Lower leg skin (tissue), 4 donors: ENCODE measurements around the gene MINK1. TPM values are rescaled to one million over a fixed set of nuclear protein-coding genes. Genes with fewer than 3 reads are reported as not detected.

Experiments used
- DNase-seq, 2 donors: peaks; one replicate each; pipeline ENCODE4 v3.0.0-alpha.2; 2019; ENCODE audit warnings: low spot score in 2 of 2
- H3K4me3 ChIP-seq: fragments of 200-600 bp; sonication (generic); 2 replicates; pipeline ENCODE4 v1.5.1; 2017; ENCODE audit warnings: mild to moderate bottlenecking, low read depth; ENCODE audit not compliant: poor library complexity, severe bottlenecking
- POLR2A ChIP-seq, 2 donors: fragments of 450-650 bp; IDR thresholded peaks; one replicate each; pipeline ENCODE4 v1.6.1; 2016 to 2017; ENCODE audit warnings: antibody characterized with exemption in 2 of 2, mild to moderate bottlenecking in 1 of 2, moderate library complexity in 1 of 2
- WGBS, 2 donors: methylation state at CpG; one replicate each; pipeline ENCODE4 v1.1.5; 2018; 5-methylcytosine and 5-hydroxymethylcytosine counted together
- intact Hi-C: fragments of 100-400 bp; cut with DNase I; formaldehyde crosslinking; loops from one replicate; pipeline ENCODE4 v1.15.0; 2023; ENCODE audit warnings: low total_unique reads
- total RNA-seq, 4 donors: library from RNA; depleted of rRNA; stranded (reverse); fragments of >200 nt; gene quantifications; one replicate each; pipeline ENCODE4 v1.1.0, GENCODE V29; 2016
- TF ChIP-seq, protein P1 (sequence below), 3 donors: fragments of 450-650 bp; IDR thresholded peaks; one replicate each; pipeline ENCODE4 v1.5.1; 2016; ENCODE audit warnings: antibody characterized with exemption in 3 of 3, mild to moderate bottlenecking in 3 of 3, moderate library complexity in 2 of 3

Gene MINK1
- total RNA-seq, 4 donors from 2014 or later: 128 to 208 (median 140) TPM

DNA sequence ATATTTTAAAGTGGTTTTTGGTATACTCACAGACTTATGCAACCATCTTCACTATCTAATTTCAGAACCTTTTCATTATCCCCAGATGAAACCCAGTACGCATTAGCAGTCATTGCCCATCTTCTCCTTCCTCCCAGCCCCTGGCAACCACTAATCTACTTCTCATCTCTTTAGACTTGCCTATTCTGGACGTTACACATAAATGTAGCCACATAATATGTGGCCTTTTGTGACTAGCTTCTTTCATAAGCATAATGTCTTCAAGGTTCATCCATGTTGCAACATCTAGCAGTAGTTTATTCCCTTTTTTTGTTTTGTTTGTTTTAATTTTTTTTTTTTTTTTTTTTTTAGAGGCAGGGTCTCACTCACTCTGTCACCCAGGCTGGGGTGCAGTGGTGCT lies 37.7 kb downstream of the MINK1 start:
- no peak for DNase-seq
- WGBS, 2 donors: 74 to 90% methylated on average over 2 of the region's 2 CpGs
- no peak overlapping the region for H3K4me3 ChIP-seq
- intact Hi-C loops: no loop called here
- TF ChIP-seq, protein P1, sequence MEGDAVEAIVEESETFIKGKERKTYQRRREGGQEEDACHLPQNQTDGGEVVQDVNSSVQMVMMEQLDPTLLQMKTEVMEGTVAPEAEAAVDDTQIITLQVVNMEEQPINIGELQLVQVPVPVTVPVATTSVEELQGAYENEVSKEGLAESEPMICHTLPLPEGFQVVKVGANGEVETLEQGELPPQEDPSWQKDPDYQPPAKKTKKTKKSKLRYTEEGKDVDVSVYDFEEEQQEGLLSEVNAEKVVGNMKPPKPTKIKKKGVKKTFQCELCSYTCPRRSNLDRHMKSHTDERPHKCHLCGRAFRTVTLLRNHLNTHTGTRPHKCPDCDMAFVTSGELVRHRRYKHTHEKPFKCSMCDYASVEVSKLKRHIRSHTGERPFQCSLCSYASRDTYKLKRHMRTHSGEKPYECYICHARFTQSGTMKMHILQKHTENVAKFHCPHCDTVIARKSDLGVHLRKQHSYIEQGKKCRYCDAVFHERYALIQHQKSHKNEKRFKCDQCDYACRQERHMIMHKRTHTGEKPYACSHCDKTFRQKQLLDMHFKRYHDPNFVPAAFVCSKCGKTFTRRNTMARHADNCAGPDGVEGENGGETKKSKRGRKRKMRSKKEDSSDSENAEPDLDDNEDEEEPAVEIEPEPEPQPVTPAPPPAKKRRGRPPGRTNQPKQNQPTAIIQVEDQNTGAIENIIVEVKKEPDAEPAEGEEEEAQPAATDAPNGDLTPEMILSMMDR (IDR thresholded peaks at IDR 0.05): no peak
- no peak for TF ChIP-seq POLR2A (IDR thresholded peaks at IDR 0.05)

- 49 to 62% methylated on average over 8 of the region's 8 CpGs for WGBS, 2 donors
- no peak for DNase-seq
- intact Hi-C loops: no loop called here
- TF ChIP-seq POLR2A (IDR thresholded peaks at IDR 0.05): no peak
- TF ChIP-seq, protein P1 (IDR thresholded peaks at IDR 0.05): no peak
- H3K4me3 ChIP-seq: no peak overlapping the region
Observed at GRCh38 chr17:4872786-4873185, 39.6 kb downstream of the MINK1 start.

DNA sequence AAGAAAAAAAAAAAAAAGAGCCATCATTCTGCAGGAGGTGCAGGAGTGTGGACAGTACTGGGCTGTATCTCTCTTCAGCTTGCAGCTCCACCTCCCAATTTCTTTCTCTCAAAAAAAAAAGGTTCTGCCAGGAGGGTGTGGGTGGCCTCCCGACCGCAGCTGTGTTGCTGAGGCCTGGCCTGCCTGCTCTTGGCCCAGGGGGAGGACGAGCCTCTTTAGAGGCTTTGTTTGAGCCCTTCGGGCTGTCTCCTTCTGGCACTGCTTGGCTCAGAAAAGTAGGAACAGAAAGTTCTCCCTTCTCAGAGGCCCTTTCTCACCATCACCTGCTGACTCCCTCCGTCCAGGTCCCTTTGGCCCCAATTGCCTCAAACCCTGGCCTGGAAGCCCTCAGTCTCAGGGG lies 43.9 kb downstream of the MINK1 start:
- TF ChIP-seq POLR2A (IDR thresholded peaks at IDR 0.05): no peak
- TF ChIP-seq, protein P1 (IDR thresholded peaks at IDR 0.05): no peak
- DNase-seq: no peak
- 38 to 61% methylated on average over 5 of the region's 5 CpGs for WGBS, 2 donors
- intact Hi-C loops: no loop called here
- no peak overlapping the region for H3K4me3 ChIP-seq

DNA sequence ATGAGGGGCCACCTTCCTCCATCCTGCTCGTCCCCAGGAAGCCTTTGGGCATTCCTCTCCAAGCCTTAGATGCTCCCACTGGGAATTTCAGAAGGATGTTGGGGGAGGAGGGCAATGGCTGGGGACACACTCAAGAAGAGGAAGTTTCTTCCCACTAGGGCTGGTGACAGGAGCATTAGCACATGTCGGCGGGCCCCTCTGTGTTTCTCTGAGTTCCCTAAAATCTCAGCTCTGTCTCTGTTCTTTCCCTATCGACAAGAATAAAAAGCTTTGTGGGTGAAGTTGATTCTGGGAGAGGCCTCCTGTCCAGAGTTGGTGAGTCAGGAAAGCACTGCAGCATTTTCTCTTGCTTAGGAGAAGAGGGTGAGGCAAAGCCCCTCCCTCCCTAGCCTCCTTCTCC lies 46.5 kb downstream of the MINK1 start:
- WGBS, 2 donors: 56 to 83% methylated on average over 4 of the region's 4 CpGs

GRCh38 chr17:4880857-4881256 lies 47.7 kb downstream of the MINK1 start:
- no peak for DNase-seq
- intact Hi-C loops: loop anchor here (5.0 kb wide), 1 partner anchor 94 kb away; the partner anchor contains the start of genes GLTPD2 and VMO1
- whole genome bisulfite sequencing, 2 donors: 64 to 79% methylated on average over 15 of the region's 15 CpGs
- TF ChIP-seq POLR2A (IDR thresholded peaks at IDR 0.05): no peak
- TF ChIP-seq, protein P1 (IDR thresholded peaks at IDR 0.05): no peak
- H3K4me3 ChIP-seq: no peak overlapping the region

More for the DNA sequence above, 46.5 kb downstream of the MINK1 start:
- no peak overlapping the region for H3K4me3 ChIP-seq
- TF ChIP-seq, protein P1 (IDR thresholded peaks at IDR 0.05): no peak
- no peak for TF ChIP-seq POLR2A (IDR thresholded peaks at IDR 0.05)
- DNase-seq: no peak
- intact Hi-C loops: no loop called here
